ENCODE results near the gene GAREM1.

GRCh38 chr18:32383050-32383819 lies 87.4 kb downstream of the GAREM1 start:
- no peak for TF ChIP-seq POLR2AphosphoS5 (IDR thresholded peaks at IDR 0.05; ENCODE audit: borderline replicate concordance, low read depth, low read length)
- TF ChIP-seq EZH2 (IDR thresholded peaks at IDR 0.05) = no peak

Measured in SK-N-MC (cell line).